GM12891 (cell line): ENCODE measurements around the gene TCEA2.
"Not testable (repeated sequence)": the region's sequence is repeated elsewhere in the genome, so short reads cannot be mapped to it uniquely, and the experiment has no call there.

Experiments
- DNase-seq: peaks from one replicate; pipeline ENCODE4 v3.0.0; 2011; ENCODE audit warnings: low spot score; ENCODE audit not compliant: insufficient read length
- FAIRE-seq: peaks from 2 replicates; lab custom pipeline; 2011; peaks lifted over from hg19 to GRCh38; lab: Jason Lieb, UNC
- PAX5 ChIP-seq: IDR thresholded peaks from 2 replicates; pipeline ENCODE4 v1.6.1; 2011; ENCODE audit warnings: low read length, moderate library complexity, mild to moderate bottlenecking; ENCODE audit not compliant: insufficient read depth, severe bottlenecking
- POLR2A ChIP-seq: IDR thresholded peaks from 2 replicates; pipeline ENCODE4 v1.6.1; 2011; ENCODE audit warnings: low read depth, low read length, control low read depth
- POLR2AphosphoS5 ChIP-seq: IDR thresholded peaks from 2 replicates; pipeline ENCODE4 v1.6.1; 2011; ENCODE audit warnings: low read depth, low read length, control low read depth
- POU2F2 ChIP-seq: IDR thresholded peaks from 2 replicates; pipeline ENCODE4 v1.6.1; 2011; ENCODE audit warnings: low read depth, mild to moderate bottlenecking, control low read depth, low read length, moderate library complexity
- SPI1 ChIP-seq: IDR thresholded peaks from 2 replicates; pipeline ENCODE4 v1.6.1; 2011; ENCODE audit warnings: low read depth, low read length, control low read depth
- TAF1 ChIP-seq: IDR thresholded peaks from 2 replicates; pipeline ENCODE4 v1.6.1; 2011; ENCODE audit warnings: low read depth, low read length, control low read depth

Gene TCEA2

DNA sequence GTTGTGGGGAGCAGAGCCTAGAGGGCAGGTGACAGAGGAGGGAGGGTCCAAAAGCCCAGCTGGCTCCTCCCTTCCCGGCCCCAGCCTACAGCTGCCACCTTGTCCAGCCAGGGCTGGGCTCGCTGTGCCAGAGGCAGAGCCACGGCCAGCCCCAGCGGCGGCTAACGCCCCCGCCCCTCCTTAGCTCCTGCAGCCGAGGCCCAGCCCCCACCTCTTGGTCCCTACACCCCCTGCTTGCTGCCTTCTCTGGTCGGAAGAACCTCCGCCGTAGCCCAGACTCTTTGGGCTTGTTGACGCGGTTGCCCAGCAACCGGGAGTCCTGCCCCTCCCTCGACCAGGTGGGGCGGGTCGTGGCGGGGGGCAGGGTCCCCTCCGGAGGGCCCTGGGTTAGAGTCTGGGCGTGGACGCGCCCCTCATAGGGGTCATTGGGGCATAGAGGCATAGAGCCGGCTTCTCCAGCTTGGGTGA lies 21.7 kb downstream of the TCEA2 start:
- FAIRE-seq (no peak), DNase-seq (no peak)
- TF ChIP-seq POLR2A = no peak

DNA sequence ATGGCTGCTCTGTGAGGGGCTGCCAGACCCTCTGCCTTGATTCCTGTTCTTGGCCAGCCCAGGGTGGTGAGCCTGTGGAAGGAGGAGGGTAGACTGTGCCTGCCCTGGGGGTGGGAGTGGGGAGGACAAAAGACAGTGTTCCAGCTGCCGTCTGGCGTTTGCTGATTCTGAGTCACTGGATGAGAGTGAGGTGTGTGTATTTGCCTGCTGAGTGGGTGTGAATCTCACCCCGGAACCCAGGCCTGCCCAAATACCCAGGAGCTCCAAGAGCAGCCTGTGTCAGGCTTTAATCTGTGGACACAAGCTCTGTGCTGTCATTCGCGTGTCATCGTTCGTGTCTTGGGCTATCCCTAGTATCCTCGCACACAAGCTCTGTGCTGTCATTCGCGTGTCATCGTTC lies 23.8 kb downstream of the TCEA2 start:
- no peak for FAIRE-seq
- TF ChIP-seq SPI1 = no peak

DNA sequence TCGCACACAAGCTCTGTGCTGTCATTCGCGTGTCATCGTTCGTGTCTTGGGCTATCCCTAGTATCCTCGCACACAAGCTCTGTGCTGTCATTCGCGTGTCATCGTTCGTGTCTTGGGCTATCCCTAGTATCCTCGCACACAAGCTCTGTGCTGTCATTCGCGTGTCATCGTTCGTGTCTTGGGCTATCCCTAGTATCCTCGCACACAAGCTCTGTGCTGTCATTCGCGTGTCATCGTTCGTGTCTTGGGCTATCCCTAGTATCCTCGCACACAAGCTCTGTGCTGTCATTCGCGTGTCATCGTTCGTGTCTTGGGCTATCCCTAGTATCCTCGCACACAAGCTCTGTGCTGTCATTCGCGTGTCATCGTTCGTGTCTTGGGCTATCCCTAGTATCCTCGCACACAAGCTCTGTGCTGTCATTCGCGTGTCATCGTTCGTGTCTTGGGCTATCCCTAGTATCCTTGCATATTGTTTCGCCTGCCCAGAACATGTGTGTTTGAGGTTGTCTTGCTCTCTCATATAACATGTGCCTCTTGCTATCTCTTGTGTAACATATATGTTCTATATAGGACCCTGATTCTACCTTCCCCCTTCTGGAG lies 24.3 kb downstream of the TCEA2 start:
- not testable (repeated sequence) for FAIRE-seq

More for the DNA sequence above, 23.8 kb downstream of the TCEA2 start:
- DNase-seq = no peak

DNA sequence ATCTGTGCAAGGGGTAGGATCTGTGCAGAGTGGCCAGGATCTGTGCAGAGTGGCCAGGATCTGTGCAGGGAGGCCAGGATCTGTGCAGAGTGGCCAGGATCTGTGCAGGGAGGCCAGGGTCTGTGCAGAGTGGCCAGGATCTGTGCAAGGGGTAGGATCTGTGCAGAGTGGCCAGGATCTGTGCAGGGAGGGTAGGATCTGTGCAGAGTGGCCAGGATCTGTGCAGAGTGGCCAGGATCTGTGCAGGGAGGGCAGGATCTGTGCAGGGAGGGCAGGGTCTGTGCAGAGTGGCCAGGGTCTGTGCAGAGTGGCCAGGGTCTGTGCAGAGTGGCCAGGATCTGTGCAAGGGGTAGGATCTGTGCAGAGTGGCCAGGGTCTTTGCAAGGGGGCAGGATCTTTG lies 25.6 kb downstream of the TCEA2 start:
- DNase-seq = not testable (repeated sequence)
- FAIRE-seq = peak; percentile 93

More for the DNA sequence above, 24.3 kb downstream of the TCEA2 start:
- DNase-seq = not testable (repeated sequence)

DNA sequence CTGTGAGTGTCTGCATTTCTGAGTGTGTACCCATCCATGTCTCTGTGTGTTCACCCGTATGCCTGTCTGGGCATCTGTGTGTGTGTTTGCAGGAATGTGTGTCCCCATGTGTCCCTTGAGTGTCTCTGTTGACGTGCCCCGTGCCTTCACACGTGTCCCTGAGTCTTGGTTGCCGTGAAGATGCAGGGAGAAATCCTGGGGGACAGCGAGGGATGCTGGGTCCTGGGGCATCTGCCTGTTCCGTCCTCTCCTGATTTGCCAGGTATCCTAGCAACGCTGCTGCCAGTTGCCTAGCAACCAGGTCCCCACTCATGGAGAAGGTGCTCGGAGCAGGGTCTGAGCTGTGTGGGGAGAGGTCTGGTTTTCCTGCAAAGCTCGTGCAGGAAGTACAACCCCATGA lies 27.2 kb downstream of the TCEA2 start:
- FAIRE-seq (no peak), DNase-seq (no peak)
- no peak for TF ChIP-seq POLR2AphosphoS5
- no peak for TF ChIP-seq PAX5
- no peak for TF ChIP-seq POLR2A
- no peak for TF ChIP-seq TAF1
- TF ChIP-seq POU2F2 = no peak
- no peak for TF ChIP-seq SPI1

DNA sequence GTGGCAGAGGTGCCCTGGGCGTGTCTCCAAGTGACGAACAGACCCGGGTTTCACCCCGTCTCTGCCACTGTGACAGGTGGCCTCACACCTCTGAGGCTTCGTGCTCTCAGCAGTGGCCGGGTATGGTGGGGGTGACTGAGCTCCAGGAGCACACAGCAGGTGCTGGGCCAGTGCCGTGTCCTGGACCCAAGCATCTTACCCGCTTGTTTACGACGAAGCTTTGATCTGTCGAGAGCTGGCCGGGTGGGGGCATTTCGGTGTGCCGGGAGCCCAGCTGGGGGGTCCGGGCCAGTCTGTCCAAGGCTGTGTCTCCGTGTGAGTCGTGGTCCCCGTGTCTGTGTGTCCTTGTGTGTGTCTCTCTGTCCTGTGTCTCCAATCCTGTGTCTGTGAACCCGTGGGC lies 28.3 kb downstream of the TCEA2 start:
- FAIRE-seq = no peak
- no peak for DNase-seq
- TF ChIP-seq TAF1 = no peak
- no peak for TF ChIP-seq POU2F2
- TF ChIP-seq PAX5 = no peak
- no peak for TF ChIP-seq SPI1
- TF ChIP-seq POLR2A = no peak
- no peak for TF ChIP-seq POLR2AphosphoS5

DNA sequence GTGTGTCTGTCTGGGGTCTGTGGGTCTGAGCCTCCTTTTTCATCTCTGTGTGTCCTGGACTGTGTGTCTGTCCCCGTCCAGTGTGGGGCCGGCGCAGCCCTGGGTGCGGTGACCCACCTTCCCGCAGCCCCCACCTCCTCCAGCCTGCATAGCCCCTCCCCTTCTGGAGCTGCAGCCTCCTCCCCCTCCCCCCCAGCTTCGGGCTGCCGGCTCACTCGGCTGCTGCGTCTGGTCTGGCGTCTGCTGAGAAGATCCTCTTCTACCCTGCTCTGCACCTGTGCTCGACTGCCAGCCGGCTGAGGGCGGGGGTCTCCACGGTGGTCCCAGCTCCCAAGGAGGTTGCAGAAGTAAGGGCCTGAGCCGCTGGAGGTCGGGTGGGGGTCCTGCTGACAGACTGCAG lies 28.8 kb downstream of the TCEA2 start:
- DNase-seq (no peak), FAIRE-seq (no peak)
- TF ChIP-seq TAF1 = no peak
- TF ChIP-seq POLR2AphosphoS5 = no peak
- no peak for TF ChIP-seq POU2F2
- no peak for TF ChIP-seq POLR2A
- TF ChIP-seq SPI1 = no peak
- no peak for TF ChIP-seq PAX5

DNA sequence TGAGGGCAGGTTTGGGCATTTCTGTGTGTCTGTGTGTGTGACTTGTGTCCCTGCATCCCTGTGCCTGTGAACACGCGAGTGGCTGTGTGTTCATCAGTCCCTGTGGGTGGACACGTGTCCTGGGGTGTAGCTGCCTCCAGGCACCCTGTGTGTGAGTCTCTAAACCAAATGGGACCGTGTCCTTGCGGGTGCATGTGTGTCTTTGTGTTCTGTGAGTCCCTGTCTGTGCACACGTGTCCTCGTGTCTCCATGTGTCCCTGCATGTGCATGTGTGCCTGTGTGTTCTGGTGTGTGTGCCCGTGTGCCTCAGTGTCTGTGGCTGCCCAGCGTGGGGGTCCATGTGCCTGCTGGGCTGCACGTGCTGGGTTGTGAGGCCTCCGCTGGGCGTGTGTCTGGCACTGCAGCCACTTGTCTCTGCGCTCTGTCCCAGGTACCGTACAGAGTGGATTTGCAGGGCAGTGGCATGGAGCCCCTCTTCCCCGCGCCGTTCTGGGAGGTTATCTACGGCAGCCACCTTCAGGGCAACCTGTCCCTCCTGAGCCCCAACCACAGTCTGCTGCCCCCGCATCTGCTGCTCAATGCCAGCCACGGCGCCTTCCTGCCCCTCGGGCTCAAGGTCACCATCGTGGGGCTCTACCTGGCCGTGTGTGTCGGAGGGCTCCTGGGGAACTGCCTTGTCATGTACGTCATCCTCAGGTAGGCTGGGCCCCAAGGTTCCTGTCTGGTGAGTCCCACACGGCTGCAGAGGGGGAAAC lies 29.4 kb downstream of the TCEA2 start:
- DNase-seq (no peak), FAIRE-seq (no peak)
- TF ChIP-seq TAF1 = no peak
- TF ChIP-seq POU2F2 = no peak
- no peak for TF ChIP-seq POLR2AphosphoS5
- no peak for TF ChIP-seq PAX5
- no peak for TF ChIP-seq POLR2A
- TF ChIP-seq SPI1 = no peak

DNA sequence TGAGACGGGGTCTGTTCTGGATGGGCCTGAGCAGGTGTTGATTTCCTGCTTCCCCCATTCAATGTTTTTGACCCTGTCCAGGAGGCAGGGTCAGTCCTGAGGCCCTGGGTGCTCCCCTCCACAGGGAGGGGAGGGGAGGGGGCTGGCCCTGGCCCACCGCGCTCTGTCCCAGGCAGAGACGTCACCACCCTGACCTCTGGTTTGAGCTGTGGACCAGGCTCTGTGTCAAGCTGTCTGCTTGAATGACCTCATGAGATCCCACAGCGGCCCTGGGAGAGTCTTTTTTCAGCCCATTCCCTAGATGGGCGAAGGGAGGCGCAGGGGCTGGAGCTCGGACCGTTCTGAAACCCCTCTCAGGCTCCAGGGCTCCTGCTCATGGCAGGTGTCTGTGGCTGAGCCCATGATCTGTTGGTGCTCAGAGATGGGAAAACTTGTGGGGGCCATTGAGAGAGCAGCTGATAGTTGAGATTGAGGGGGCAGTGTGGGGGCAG lies 30.1 kb downstream of the TCEA2 start:
- DNase-seq (no peak), FAIRE-seq (no peak)
- TF ChIP-seq TAF1 (no peak), POLR2AphosphoS5 (no peak), POLR2A (no peak), POU2F2 (no peak), PAX5 (no peak), SPI1 (no peak)

DNA sequence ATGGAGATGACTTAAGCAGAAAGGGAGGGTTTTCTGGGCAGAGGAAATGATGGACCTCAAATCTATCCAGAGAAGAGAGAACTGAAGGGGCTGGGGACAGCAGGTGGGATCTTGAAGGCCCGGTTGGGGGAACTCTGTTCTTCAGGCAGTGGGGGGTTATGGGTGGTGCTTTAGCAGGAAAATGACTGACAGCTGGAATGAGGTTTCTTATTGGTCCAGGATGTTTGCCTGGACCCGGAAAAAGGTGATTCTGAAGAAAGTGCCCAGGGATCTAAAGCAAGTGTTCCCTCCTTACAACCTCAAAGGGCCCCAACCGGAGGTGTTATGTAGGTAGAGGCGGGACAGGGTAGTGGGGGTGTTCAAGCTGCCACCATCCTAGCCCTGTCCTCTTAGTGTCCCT lies 32.5 kb downstream of the TCEA2 start:
- FAIRE-seq (no peak), DNase-seq (no peak)
- TF ChIP-seq SPI1 = no peak
- TF ChIP-seq POLR2AphosphoS5 = no peak
- TF ChIP-seq POLR2A = no peak
- TF ChIP-seq TAF1 = no peak
- TF ChIP-seq PAX5 = no peak
- no peak for TF ChIP-seq POU2F2

DNA sequence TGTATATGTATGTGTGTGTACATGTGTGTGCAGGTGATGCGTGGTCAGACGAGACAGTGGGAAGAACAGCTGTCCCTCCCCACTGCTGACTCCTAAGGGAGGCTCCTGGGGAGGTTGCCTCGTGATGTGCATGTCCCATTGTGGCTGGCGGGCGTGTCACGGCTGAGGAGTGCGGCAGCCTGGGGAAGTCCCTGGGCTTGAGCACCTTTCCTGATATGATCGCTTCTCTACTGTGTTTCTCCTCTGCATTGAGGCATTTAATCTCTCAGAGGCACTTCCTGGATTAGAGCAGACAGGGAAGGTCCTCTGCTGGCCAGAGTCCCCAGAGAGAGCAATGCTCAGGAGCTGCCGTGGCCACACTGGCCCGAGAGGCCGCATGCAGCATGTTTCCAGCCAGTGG lies 32.9 kb downstream of the TCEA2 start:
- TF ChIP-seq TAF1 (no peak), POU2F2 (no peak)
- FAIRE-seq = peak; percentile 41
- DNase-seq = no peak
